ENCODE results near the gene PSMD8. TPM values are rescaled to one million over a fixed set of nuclear protein-coding genes. Genes with fewer than 3 reads are reported as not detected.

PSMD8 gene
- total and polyA plus RNA-seq, 2 of the 8 experiments (the other 6 are each of a cell fraction or from before 2014, with no cell fraction given) = 170 to 486 TPM

DNA sequence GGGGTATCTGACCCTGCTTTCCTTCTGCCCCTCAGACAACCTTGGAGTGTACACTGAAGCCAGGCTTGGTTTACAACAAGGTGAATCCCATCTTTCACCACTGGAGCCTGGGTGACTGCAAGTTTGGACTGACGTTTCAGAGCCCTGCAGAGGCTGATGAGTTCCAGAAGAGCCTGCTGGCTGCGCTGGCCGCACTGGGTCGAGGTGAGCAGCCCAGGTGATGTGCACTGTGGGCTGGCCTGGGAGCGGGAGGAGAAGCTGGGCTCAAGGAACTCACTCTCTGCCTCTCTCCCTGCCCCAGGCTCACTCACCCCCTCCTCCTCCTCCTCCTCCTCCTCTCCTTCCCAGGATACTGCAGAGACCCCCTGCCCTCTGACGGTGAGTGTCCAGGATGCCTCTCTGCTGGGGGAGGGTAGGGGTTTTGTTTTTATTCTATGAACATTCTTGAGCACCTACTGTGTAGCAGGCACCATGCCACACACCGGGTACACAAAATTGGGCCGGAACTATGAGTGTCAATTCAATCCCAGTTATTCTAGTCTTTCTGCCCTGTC, 17.6 kb downstream of the PSMD8 start (continued):
- TF ChIP-seq USF2 (IDR thresholded peaks at IDR 0.05; ENCODE audit: low read length) = no peak
- TF ChIP-seq RNF2 (IDR thresholded peaks at IDR 0.05; ENCODE audit: borderline replicate concordance, low read depth, low read length, missing control alignments, poor library complexity, severe bottlenecking) = no peak
- TF ChIP-seq CHD1 (IDR thresholded peaks at IDR 0.05; ENCODE audit: low read depth, low read length) = no peak
- TF ChIP-seq ZNF274 (IDR thresholded peaks at IDR 0.05; ENCODE audit: borderline replicate concordance, extremely low read depth, low read length) = no peak

All from H1 (cell line).